C4-2B (cell line): ENCODE measurements around the gene FREY1.

Source experiments
- H3K27ac ChIP-seq: fragments of 450-650 bp; 2 replicates; pipeline ENCODE4 v1.5.1; 2017
- ZFX ChIP-seq: fragments of 450-650 bp; IDR thresholded peaks from 2 replicates; pipeline ENCODE4 v1.6.1; 2017
- TF ChIP-seq, protein P1 (sequence below): fragments of 450-650 bp; conservative IDR thresholded peaks from 2 replicates; pipeline ENCODE4 v1.5.1; 2017; ENCODE audit warnings: mild to moderate bottlenecking

FREY1 gene

GRCh38 chr11:45897556-45897955, 9.5 kb downstream of the FREY1 start:
- no peak overlapping the region for H3K27ac ChIP-seq
- no peak for TF ChIP-seq ZFX
- TF ChIP-seq, protein P1, sequence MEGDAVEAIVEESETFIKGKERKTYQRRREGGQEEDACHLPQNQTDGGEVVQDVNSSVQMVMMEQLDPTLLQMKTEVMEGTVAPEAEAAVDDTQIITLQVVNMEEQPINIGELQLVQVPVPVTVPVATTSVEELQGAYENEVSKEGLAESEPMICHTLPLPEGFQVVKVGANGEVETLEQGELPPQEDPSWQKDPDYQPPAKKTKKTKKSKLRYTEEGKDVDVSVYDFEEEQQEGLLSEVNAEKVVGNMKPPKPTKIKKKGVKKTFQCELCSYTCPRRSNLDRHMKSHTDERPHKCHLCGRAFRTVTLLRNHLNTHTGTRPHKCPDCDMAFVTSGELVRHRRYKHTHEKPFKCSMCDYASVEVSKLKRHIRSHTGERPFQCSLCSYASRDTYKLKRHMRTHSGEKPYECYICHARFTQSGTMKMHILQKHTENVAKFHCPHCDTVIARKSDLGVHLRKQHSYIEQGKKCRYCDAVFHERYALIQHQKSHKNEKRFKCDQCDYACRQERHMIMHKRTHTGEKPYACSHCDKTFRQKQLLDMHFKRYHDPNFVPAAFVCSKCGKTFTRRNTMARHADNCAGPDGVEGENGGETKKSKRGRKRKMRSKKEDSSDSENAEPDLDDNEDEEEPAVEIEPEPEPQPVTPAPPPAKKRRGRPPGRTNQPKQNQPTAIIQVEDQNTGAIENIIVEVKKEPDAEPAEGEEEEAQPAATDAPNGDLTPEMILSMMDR, result no peak

- H3K27ac ChIP-seq, result no peak overlapping the region
- no peak for TF ChIP-seq ZFX
- TF ChIP-seq, protein P1, result no peak
Observed at GRCh38 chr11:45896422-45896984, 10.6 kb downstream of the FREY1 start.

GRCh38 chr11:45895553-45896259, 11.4 kb downstream of the FREY1 start:
- TF ChIP-seq ZFX, result no peak
- TF ChIP-seq, protein P1, result no peak
- H3K27ac ChIP-seq, result no peak overlapping the region

- no peak for TF ChIP-seq ZFX
- TF ChIP-seq, protein P1, result no peak
- H3K27ac ChIP-seq, result no peak overlapping the region
Observed at GRCh38 chr11:45894555-45895247, 12.4 kb downstream of the FREY1 start.

GRCh38 chr11:45892856-45893255, 14.2 kb downstream of the FREY1 start:
- H3K27ac ChIP-seq, result no peak overlapping the region
- TF ChIP-seq, protein P1, result no peak
- no peak for TF ChIP-seq ZFX

DNA sequence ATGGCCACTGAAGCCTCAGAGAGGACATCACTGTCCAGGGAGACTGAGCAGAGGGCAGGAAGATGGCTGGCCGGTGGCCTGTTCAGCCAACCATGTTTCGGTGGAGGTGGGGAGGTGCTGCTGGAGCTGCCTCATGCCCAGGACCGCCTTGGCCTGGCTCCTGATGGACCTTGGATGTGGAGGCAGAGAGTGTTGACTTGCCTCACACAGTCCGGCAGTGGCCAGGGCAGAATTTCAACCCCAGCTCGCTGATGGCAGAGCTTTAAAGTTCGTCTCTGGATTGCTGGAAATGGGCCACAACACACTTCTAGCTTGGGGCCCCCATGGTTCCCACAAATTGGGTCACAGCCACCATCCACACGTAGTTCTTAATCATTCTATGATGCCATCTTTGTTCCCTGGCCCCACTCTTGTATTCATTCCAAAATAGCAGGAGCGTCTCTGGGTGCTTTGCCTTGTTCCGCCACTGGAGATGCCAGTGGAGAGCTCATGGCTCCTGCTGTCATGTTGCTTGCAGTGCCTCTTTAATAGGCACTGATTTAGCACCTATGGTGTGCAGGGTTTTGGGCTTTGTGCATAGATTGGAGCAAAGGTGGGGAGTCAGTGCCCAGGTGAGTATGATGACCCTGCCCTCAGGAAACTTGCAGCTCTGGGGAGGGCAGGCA, 16.1 kb downstream of the FREY1 start:
- TF ChIP-seq, protein P1, result no peak
- TF ChIP-seq ZFX, result no peak
- H3K27ac ChIP-seq, result no peak overlapping the region

- H3K27ac ChIP-seq, result no peak overlapping the region
- TF ChIP-seq ZFX, result no peak
- TF ChIP-seq, protein P1, result no peak
Observed at GRCh38 chr11:45889966-45890365, 17.1 kb downstream of the FREY1 start.
